IMR-90 (cell line): ENCODE measurements around the gene PIEZO1. TPM values are rescaled to one million over a fixed set of nuclear protein-coding genes. Genes with fewer than 3 reads are reported as not detected.

ENCODE experiments used
- ATAC-seq: fragments of 200-7000 bp; cut with Tn5 transposase; 2 replicates; pipeline ENCODE4 v1.9.1; 2020; ENCODE audit warnings: low read depth, mild to moderate bottlenecking, moderate library complexity
- BruUV-seq: library from RNA; stranded (reverse); fragments of 400-500 nt; replicated peaks from 2 replicates; lab custom pipeline; 2021; lab: Mats Ljungman, UMichigan
- CTCF ChIA-PET: fragments of 300-600 bp; formaldehyde crosslinking; extraction: SDS; loops from one replicate; lab custom pipeline; 2021; ENCODE audit warnings: antibody characterized with exemption; lab: Yijun Ruan, JAX
- POLR2A ChIA-PET: fragments of 300-600 bp; sonication (Branson Sonifier 250); formaldehyde crosslinking; loops from one replicate; lab custom pipeline; 2022; ENCODE audit warnings: antibody characterized with exemption; ENCODE audit not compliant: unreplicated experiment; lab: Charles Lee
- DNase-seq: peaks from one replicate; pipeline ENCODE4 v3.0.0; 2013
- H2AFZ ChIP-seq: replicated peaks from 2 replicates; pipeline ENCODE3; 2013; ENCODE audit warnings: low read length, mild to moderate bottlenecking; ENCODE audit not compliant: poor library complexity
- H2AK5ac ChIP-seq: 2 replicates; pipeline ENCODE4 v1.6.1; 2013; ENCODE audit warnings: low read depth, low read length, inconsistent platforms
- H2AK9ac ChIP-seq: replicated peaks from 2 replicates; pipeline ENCODE3; 2013; ENCODE audit warnings: mild to moderate bottlenecking, low read depth, low read length, moderate library complexity; ENCODE audit not compliant: poor library complexity
- H2BK120ac ChIP-seq: 2 replicates; pipeline ENCODE4 v1.6.1; 2013; ENCODE audit warnings: low read depth, low read length, inconsistent platforms
- H2BK15ac ChIP-seq: 3 replicates; pipeline ENCODE4 v1.6.1; 2013; ENCODE audit warnings: low read depth, low read length, inconsistent platforms
- H2BK20ac ChIP-seq: 2 replicates; pipeline ENCODE4 v1.6.1; 2013; ENCODE audit warnings: low read depth, mild to moderate bottlenecking, inconsistent platforms, low read length, moderate library complexity
- H2BK5ac ChIP-seq: 2 replicates; pipeline ENCODE4 v1.6.1; 2013; ENCODE audit warnings: mild to moderate bottlenecking, low read depth, low read length, inconsistent platforms; ENCODE audit not compliant: poor library complexity, severe bottlenecking
- H3K14ac ChIP-seq: replicated peaks from 2 replicates; pipeline ENCODE4 v1.6.1; 2013; ENCODE audit warnings: low read depth, low read length, inconsistent platforms
- H3K18ac ChIP-seq: 2 replicates; pipeline ENCODE4 v1.6.1; 2013; ENCODE audit warnings: low read depth, low read length, control low read depth
- H3K23ac ChIP-seq: 2 replicates; pipeline ENCODE4 v1.6.1; 2013; ENCODE audit warnings: low read depth, low read length, inconsistent platforms
- H3K27ac ChIP-seq: 2 replicates; pipeline ENCODE4 v1.5.1; 2013; ENCODE audit warnings: mild to moderate bottlenecking, control low read depth, low read length; ENCODE audit not compliant: insufficient read depth
- H3K27me3 ChIP-seq: 2 replicates; pipeline ENCODE4 v1.6.1; 2013; ENCODE audit warnings: low read length; ENCODE audit not compliant: control insufficient read depth, insufficient read depth
- H3K36me3 ChIP-seq: 2 replicates; pipeline ENCODE4 v1.6.1; 2013; ENCODE audit warnings: low read length, mixed read lengths; ENCODE audit not compliant: control insufficient read depth, insufficient read depth
- H3K4ac ChIP-seq: 2 replicates; pipeline ENCODE4 v1.6.1; 2013; ENCODE audit warnings: low read depth, low read length, inconsistent platforms
- H3K4me1 ChIP-seq: 2 replicates; pipeline ENCODE4 v1.6.1; 2013; ENCODE audit warnings: low read length, mixed read lengths; ENCODE audit not compliant: control insufficient read depth, insufficient read depth
- H3K4me2 ChIP-seq: 2 replicates; pipeline ENCODE4 v1.6.1; 2013; ENCODE audit warnings: low read depth, mild to moderate bottlenecking, control low read depth, low read length, moderate library complexity
- H3K4me3 ChIP-seq: 2 replicates; pipeline ENCODE4 v1.5.1; 2013; ENCODE audit warnings: low read depth, mild to moderate bottlenecking, control low read depth, low read length, moderate library complexity; ENCODE audit not compliant: insufficient read depth
- H3K56ac ChIP-seq: 2 replicates; pipeline ENCODE4 v1.6.1; 2013; ENCODE audit warnings: low read length, inconsistent platforms; ENCODE audit not compliant: insufficient read depth; ENCODE audit errors: extremely low read depth
- H3K79me1 ChIP-seq, 2 experiments: 2 replicates each; pipeline ENCODE4 v1.6.1; 2013; ENCODE audit warnings: low read length in 2 of 2, inconsistent platforms in 1 of 2, low read depth in 1 of 2
- H3K9ac ChIP-seq: 2 replicates; pipeline ENCODE4 v1.6.1; 2013; ENCODE audit warnings: low read depth, low read length, control low read depth
- H3K9me1 ChIP-seq: 2 replicates; pipeline ENCODE4 v1.6.1; 2013; ENCODE audit warnings: low read length, inconsistent platforms; ENCODE audit not compliant: insufficient read depth
- H3K9me3 ChIP-seq: 2 replicates; pipeline ENCODE4 v1.6.1; 2013; ENCODE audit warnings: low read length; ENCODE audit not compliant: control insufficient read depth, insufficient read depth
- H4K20me1 ChIP-seq: 2 replicates; pipeline ENCODE4 v1.6.1; 2013; ENCODE audit warnings: low read length, inconsistent platforms; ENCODE audit not compliant: insufficient read depth
- H4K5ac ChIP-seq: 2 replicates; pipeline ENCODE4 v1.6.1; 2013; ENCODE audit warnings: mild to moderate bottlenecking, low read depth, low read length, control low read depth
- H4K8ac ChIP-seq, 2 experiments: 2 replicates each; pipeline ENCODE4 v1.6.1; 2013; ENCODE audit warnings: low read depth in 2 of 2, low read length in 2 of 2, control low read depth in 1 of 2, inconsistent platforms in 1 of 2
- H4K91ac ChIP-seq: 2 replicates; pipeline ENCODE4 v1.6.1; 2013; ENCODE audit warnings: low read depth, low read length, inconsistent platforms; ENCODE audit not compliant: insufficient read depth
- BHLHE40 ChIP-seq: fragments of 150-350 bp; IDR thresholded peaks from 2 replicates; pipeline ENCODE4 v1.6.1; 2016; ENCODE audit warnings: mild to moderate bottlenecking, low read depth, low read length
- CEBPB ChIP-seq: IDR thresholded peaks from 2 replicates; pipeline ENCODE4 v1.6.1; 2012; ENCODE audit warnings: low read depth, low read length, improper control_type of control experiment
- CTCF ChIP-seq: conservative IDR thresholded peaks from 2 replicates; pipeline ENCODE4 v1.5.1; 2012; ENCODE audit warnings: mild to moderate bottlenecking, low read depth, low read length, improper control_type of control experiment
- MAFK ChIP-seq: IDR thresholded peaks from 2 replicates; pipeline ENCODE4 v1.6.1; 2012; ENCODE audit warnings: low read depth, low read length, improper control_type of control experiment
- MAZ ChIP-seq: IDR thresholded peaks from 2 replicates; pipeline ENCODE4 v1.6.1; 2012; ENCODE audit warnings: low read depth, mild to moderate bottlenecking, low read length, improper control_type of control experiment, moderate library complexity, borderline replicate concordance
- MXI1 ChIP-seq: IDR thresholded peaks from 2 replicates; pipeline ENCODE4 v1.6.1; 2012; ENCODE audit warnings: low read depth, mild to moderate bottlenecking, low read length, moderate library complexity, borderline replicate concordance
- SMC3 ChIP-seq: fragments of 150-350 bp; IDR thresholded peaks from 2 replicates; pipeline ENCODE4 v1.6.1; 2016; ENCODE audit warnings: low read depth, mild to moderate bottlenecking, antibody characterized with exemption, low read length, moderate library complexity
- WGBS, 2 experiments: methylation state at CpG; one replicate each; pipeline versions ENCODE4 v1.1.5 to v1.1.7; 2013; ENCODE audit warnings: missing lambda C conversion rate in 2 of 2; ENCODE audit not compliant: insufficient read length in 1 of 2; ENCODE audit errors: extremely low coverage in 2 of 2; 5-methylcytosine and 5-hydroxymethylcytosine counted together
- dilution Hi-C: fragments of 300-500 bp; cut with HindIII; formaldehyde crosslinking; loops from one replicate; pipeline ENCODE4 v1.14.3; 2018; ENCODE audit warnings: low sequenced_read_pairs; ENCODE audit not compliant: unreplicated experiment
- in situ Hi-C: fragments of 300-500 bp; cut with MboI; formaldehyde crosslinking; loops from 3 replicates; pipeline ENCODE4 v1.14.3; 2019; ENCODE audit warnings: low sequenced_read_pairs, inconsistent platforms, mixed read lengths
- intact Hi-C: fragments of 100-400 bp; cut with micrococcal nuclease; formaldehyde crosslinking; loops from 2 replicates; pipeline ENCODE4 v1.10.0; 2022
- polyA plus RNA-seq, 3 experiments: library from polyadenylated mRNA; depleted of rRNA; stranded (reverse); fragments of >200 nt; gene quantifications; 2 replicates each; pipeline ENCODE4 v1.2.3, GENCODE V29; 2012; ENCODE audit warnings: low replicate concordance in 1 of 3
- total RNA-seq: library from RNA; depleted of rRNA; stranded (reverse); fragments of >200 nt; gene quantifications from 2 replicates; pipeline ENCODE4 v1.2.3, GENCODE V29; 2012
- TF ChIP-seq, protein P1 (sequence below): fragments of 150-350 bp; IDR thresholded peaks from 2 replicates; pipeline ENCODE4 v1.6.1; 2016; ENCODE audit warnings: low read depth, mild to moderate bottlenecking, low read length, moderate library complexity, borderline replicate concordance

Gene PIEZO1
- total and polyA plus RNA-seq, 2 of the 4 experiments (the other 2 are of a cell fraction): 36.2 to 372 TPM

DNA sequence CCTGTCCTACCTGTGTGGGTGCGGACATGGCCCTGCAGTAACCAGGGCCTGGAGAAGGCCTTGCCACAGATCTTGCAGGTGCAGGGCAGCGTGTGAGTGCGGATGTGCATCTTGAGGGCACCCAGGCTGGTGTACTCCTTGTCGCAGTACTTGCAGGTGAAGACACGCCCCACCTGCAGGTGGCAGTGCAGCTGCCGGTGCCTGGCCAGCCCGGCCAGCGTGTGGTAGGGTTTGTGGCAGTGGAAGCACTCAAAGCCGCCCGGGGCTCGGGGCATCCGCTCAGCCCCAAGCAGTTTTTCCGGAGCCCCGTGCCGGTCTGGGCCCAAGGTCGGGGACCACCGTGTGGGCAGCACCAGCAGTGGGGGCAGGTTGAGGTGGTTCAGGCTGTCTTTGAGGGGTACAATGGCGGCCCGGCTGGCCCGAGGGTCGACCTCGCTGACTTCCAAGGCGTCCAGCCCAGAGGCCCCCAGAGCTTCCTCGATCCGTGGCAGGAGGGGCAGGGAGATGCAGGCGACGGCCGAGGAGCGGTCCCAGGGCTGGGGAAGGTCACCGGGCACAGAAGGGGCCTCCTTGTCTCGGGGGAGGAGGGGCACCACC lies 103.8 kb downstream of the PIEZO1 start:
- no peak overlapping the region for H3K4me3 ChIP-seq
- DNase-seq: no peak

More for the DNA sequence above, 103.8 kb downstream of the PIEZO1 start:
- no peak overlapping the region for H2BK5ac ChIP-seq
- H3K27me3 ChIP-seq: peaks cover 6% of the 10 kb centered on the region; the same call in 1 of the 2 replicates
- no peak overlapping the region for H3K27ac ChIP-seq
- no peak overlapping the region for H2BK120ac ChIP-seq
- ATAC-seq: no peak
- no peaks in the 10 kb centered on the region for H3K9me3 ChIP-seq
- H2BK15ac ChIP-seq: no peak overlapping the region
- H4K91ac ChIP-seq: no peak overlapping the region
- H3K4me2 ChIP-seq: no peak overlapping the region
- no peak overlapping the region for H3K18ac ChIP-seq
- H2AFZ ChIP-seq: peak overlapping the region; percentile 14
- BruUV-seq: no TSS peak
- ChIA-PET CTCF (no interaction called here), POLR2A (no interaction called here)
- peaks cover 7% of the 10 kb centered on the region; the same call in 1 of the 2 replicates for H3K4me1 ChIP-seq
- intact Hi-C loops: no loop called here
- no peaks in the 10 kb centered on the region for H3K9me1 ChIP-seq
- WGBS, 2 experiments: 73% methylated on average over 5 of the region's 31 CpGs; no CpG with 5 or more reads in 1 of the 2 experiments
- dilution Hi-C loops: no loop called here
- H3K36me3 ChIP-seq: no peaks in the 10 kb centered on the region; the same call in 1 of the 2 replicates
- no peak overlapping the region for H3K4ac ChIP-seq
- H4K8ac ChIP-seq: no peak overlapping the region
- H2AK5ac ChIP-seq: no peak overlapping the region
- H4K5ac ChIP-seq: no peak overlapping the region
- H3K23ac ChIP-seq: no peak overlapping the region
- H4K20me1 ChIP-seq: 0 out of 2 replicates have a peak, but pooled peaks cover 9% of the 10 kb centered on the region
- in situ Hi-C loops: no loop called here
- H2BK20ac ChIP-seq: no peak overlapping the region
- H2AK9ac ChIP-seq: peak overlapping the region; percentile 50
- no peak overlapping the region for H3K14ac ChIP-seq
- H3K79me1 ChIP-seq: no peaks in the 10 kb centered on the region
- H3K56ac ChIP-seq: no peak overlapping the region
- TF ChIP-seq CEBPB: no peak
- TF ChIP-seq, protein P1, sequence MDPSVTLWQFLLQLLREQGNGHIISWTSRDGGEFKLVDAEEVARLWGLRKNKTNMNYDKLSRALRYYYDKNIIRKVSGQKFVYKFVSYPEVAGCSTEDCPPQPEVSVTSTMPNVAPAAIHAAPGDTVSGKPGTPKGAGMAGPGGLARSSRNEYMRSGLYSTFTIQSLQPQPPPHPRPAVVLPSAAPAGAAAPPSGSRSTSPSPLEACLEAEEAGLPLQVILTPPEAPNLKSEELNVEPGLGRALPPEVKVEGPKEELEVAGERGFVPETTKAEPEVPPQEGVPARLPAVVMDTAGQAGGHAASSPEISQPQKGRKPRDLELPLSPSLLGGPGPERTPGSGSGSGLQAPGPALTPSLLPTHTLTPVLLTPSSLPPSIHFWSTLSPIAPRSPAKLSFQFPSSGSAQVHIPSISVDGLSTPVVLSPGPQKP: no peak
- no peak for TF ChIP-seq SMC3
- TF ChIP-seq BHLHE40: no peak
- TF ChIP-seq MAFK: no peak
- no peak for TF ChIP-seq MAZ
- no peak for TF ChIP-seq MXI1
- no peak for TF ChIP-seq CTCF
- no peak overlapping the region for H3K9ac ChIP-seq
